Prostate gland (tissue), 2 donors: ENCODE data around the gene GHRH.

Experiments used
- CTCF ChIP-seq, 4 experiments: fragments of 200-600 bp in 2 of 4; fragments of 450-650 bp in 2 of 4; sonication (generic) in 2 of 4; IDR thresholded peaks; 1 replicate in 3 of 4; 2 replicates in 1 of 4; pipeline ENCODE4 v1.5.1; 2016 to 2019; ENCODE audit warnings: antibody characterized with exemption in 4 of 4, mild to moderate bottlenecking in 2 of 4, moderate library complexity in 2 of 4
- POLR2A ChIP-seq: fragments of 450-650 bp; IDR thresholded peaks from one replicate; pipeline ENCODE4 v1.6.1; 2016; ENCODE audit warnings: antibody characterized with exemption, mild to moderate bottlenecking
- POLR2AphosphoS5 ChIP-seq: sonication (generic); formaldehyde crosslinking; IDR thresholded peaks from one replicate; pipeline ENCODE4 v1.6.1; 2017; ENCODE audit warnings: antibody characterized with exemption

DNA sequence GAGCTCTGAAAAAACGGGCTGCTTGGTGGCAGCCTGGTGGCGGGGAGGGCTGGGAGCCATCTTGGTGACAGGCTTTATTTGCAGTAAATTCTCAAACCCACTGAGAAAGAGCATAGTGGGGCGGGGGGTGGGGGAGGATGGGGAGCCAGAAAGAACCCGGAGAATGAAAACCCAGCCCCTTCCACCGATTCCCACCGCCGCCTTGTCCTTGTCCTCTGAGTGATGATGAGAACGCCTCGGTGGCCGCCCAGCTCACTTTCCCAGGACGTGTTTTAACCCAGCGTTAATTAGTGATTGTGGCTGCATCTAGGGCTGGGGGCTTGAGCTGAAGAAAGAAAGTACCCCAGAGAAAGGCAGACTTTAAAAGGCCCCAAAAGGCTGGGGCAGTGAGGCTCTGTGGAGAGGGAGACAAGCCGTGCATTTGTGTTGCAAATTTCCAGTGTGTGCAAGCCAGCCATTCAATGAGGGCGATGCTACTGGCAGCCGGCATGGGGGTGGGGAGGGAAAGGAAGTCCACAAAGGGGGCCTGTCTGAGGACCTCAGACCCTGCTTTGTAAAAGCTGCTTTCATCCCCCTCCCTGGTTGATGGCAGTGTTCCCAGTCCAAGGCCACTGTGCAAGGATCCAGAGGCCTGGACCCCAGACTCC is 6.2 kb upstream of the GHRH start:
- TF ChIP-seq CTCF (IDR thresholded peaks at IDR 0.05) (no peak), POLR2A (no peak), POLR2AphosphoS5 (no peak)
